ENCODE measurements around the gene DNER.

The DNER gene

GRCh38 chr2:229485857-229486256 is 228.5 kb downstream of the DNER start:
- DNase-seq, result no peak

DNA sequence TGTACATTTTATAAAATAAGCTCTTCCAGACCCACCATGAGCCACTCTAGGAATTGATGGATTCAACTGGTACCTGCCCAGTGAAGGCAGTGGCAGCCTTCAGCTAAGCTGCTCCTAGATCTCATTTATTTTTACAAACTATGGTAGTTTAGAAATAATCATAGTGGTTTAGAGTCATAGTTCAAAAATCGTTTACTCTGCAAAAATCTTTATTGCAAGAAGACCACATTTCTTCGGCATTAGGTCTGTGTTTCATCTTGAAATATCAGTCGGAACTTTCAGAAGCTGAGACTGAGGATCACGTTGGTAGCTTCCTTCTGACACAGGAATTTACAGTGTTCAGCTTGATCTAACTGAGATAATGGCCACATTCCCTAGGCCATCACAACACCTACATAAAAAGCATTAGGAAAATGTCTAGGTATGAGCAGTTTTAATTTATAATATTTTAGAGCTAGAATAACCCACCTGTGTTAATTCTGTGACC is 237.0 kb downstream of the DNER start:
- DNase-seq, result no peak

GRCh38 chr2:229475778-229476177 is 238.6 kb downstream of the DNER start:
- no peak for DNase-seq

GRCh38 chr2:229474125-229474524 is 240.2 kb downstream of the DNER start:
- DNase-seq, result no peak

DNA sequence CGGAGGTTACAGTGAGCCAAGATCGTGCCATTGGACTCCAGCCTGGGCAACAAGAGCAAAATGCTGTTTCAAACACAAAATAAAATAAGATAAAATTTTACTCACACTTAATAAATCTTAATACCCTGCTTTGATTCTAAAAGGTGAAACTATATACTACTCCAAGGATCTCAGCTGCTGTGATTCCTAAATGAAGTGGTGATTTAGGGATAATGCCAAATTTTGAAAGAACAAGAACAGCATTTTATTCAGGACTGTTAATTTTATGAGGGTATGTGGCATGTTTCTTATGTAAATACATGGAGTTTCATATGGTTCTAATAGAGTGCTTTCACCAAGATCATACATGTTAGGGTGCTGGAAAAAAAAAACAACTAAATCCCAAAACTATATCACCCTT is 243.6 kb downstream of the DNER start:
- no peak for DNase-seq

DNA sequence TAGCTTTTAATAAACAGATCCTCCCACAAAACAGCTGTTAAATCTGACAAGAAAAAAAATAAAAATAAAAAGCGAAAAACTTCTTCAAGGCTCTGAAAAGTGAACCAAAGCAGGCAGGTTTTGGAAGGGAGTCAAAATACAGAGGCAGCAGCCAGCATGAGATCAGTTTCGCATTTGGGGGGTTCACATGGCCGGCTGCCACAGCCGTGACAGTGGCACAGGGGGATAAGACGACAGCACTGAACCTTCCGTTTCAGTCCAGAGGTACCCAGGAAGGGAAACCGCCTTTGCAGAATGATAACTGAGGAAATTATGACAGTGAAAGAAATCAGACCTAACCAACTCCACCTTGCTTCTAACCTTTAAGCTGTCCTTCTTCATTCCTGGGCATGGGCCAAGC is 246.6 kb downstream of the DNER start:
- no peak for DNase-seq

- no peak for DNase-seq
Measured at GRCh38 chr2:229463841-229464346, 250.5 kb downstream of the DNER start.

- no peak for DNase-seq
Measured at GRCh38 chr2:229462112-229462511, 252.2 kb downstream of the DNER start.

- no peak for DNase-seq
Measured at GRCh38 chr2:229456091-229456490, 258.3 kb downstream of the DNER start.

- no peak for DNase-seq
Measured at GRCh38 chr2:229454934-229455631, 259.3 kb downstream of the DNER start.

DNA sequence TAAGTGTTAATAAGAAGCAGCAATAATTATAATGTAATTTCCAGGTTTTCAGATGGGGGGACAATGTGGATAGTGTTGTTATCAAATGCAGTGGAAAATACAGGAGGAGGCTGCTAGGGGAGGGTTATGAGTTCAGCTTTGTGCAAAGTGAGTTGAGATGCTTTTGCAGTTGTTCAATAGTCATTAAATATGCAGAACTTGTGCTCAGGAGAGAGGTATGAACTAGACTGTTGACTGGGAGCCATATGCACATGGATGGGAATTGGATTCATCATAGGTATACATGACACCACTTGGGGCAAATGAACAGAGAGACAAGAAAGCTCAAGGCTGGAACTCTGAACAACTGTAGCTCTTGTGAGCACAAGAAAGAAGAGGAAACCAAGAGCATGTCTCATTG is 261.1 kb downstream of the DNER start:
- DNase-seq, result no peak

DNA sequence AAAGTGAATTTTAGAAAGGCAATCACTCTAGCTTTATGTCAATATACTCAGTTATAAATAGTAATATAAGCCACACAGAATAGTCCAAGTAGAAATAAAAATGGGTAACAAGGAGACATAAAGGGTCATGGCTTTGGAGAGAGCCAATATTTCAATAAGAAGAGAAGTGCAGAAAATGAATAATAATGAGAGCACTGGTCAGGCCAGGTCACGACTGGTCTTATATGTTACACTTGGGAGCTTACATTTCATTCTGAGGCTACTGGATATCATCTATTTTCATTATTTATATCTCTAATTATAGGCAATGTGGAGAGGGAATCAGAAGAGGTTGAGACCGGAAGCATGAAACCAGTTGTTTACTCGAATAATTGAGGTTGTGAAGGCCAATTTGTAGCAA is 262.5 kb downstream of the DNER start:
- no peak for DNase-seq

- no peak for DNase-seq
Measured at GRCh38 chr2:229447227-229447626, 267.1 kb downstream of the DNER start.

GRCh38 chr2:229446350-229446749 is 268.0 kb downstream of the DNER start:
- no peak for DNase-seq

GRCh38 chr2:229445501-229446211 is 268.7 kb downstream of the DNER start:
- DNase-seq, result no peak

DNA sequence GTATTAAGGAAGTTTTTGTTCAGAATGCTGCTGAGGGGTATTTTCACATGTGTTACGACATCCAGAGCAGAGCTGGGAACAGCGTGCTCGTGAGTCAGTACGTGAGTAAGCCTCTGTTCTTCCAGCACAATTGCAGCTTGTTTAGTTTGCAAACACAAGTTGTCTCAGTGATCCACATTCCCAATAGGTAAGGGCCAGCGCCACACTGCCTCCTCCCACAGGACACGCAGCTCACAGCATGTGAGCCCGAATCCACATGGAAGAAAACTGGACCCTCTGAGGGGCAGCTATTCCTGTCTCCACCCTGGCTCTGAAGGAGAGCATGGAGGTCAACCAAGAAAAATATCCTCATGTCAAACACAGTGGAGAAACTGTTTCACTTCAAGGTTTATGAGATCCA is 269.3 kb downstream of the DNER start:
- DNase-seq, result no peak

GRCh38 chr2:229443546-229444268 is 270.6 kb downstream of the DNER start:
- no peak for DNase-seq

DNA sequence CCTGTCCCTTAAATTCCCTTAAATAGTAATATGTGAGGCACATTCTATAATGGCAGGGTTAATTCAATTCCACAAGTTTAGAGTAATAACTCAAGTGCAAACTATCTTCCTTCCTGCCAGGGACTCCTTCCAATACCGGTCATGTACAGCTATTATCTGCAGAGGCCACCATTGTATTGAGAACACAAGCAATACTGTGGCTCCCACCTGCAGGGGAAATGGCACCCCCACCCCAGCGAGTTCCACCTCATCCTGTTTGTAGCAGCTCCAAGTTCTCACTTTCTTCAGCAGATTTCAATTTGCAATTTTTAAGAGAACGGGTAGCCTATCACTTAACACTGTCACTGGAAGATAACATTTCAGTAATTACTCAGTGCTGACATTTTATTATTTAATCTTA is 271.2 kb downstream of the DNER start:
- DNase-seq, result no peak

- no peak for DNase-seq
Measured at GRCh38 chr2:229438430-229439159, 275.8 kb downstream of the DNER start.

DNA sequence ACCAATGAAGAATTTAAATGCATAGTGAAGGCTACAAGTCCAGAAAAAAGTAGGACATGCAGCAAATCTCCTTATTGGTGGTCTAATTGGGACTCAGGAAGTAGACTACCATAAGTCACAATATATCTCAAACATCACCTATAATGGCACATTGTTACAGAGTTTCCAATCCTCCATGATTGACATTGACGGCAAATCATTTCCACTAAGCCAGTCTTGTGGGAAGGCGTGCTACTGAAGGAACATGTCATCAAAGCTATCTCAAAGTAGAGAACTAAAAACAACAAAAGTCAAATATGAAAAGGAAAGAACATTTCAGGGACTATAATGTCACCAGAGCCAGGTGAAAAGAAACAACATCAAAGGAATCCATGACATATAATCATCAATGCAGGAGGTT is 276.9 kb downstream of the DNER start:
- DNase-seq, result no peak

- DNase-seq, result no peak
Measured at GRCh38 chr2:229434187-229434586, 280.2 kb downstream of the DNER start.

- DNase-seq, result no peak
Measured at GRCh38 chr2:229433351-229433750, 281.0 kb downstream of the DNER start.
